Endothelial cell of hepatic sinusoid (primary cell): ENCODE measurements around the gene RFXAP.
"Not testable (repeated sequence)": the region's sequence is repeated elsewhere in the genome, so short reads cannot be mapped to it uniquely, and the experiment has no call there.

Source experiments
- in situ Hi-C: cut with HindIII; loops from 2 replicates; pipeline ENCODE4 v1.10.0; 2017; ENCODE audit warnings: low sequenced_read_pairs

Gene RFXAP

GRCh38 chr13:36818804-36819738, at the start of gene RFXAP:
Gene RFXAP (plus strand): TSS chr13:36819222. CDS start chr13:36819358, 136 bp downstream.
- in situ Hi-C loops = no loop called here

DNA sequence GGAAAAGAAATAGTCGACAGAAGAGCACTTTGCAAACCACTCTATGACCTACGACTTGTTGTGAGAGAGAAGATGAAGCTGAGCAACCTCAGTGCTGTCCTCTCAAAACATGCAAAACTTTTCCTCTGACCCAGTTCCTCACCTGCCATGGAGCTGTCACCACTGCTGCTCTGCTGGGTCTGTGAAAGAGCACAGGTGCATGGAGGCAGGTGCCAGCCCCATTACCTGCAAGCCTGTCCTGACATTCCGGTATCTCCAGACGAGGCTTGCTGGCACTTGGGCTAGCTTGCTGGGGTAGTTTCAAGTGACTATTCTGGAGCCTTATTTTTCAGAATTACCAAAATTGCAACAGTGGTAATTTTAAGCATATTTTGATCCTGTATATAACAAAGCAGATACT, 49.5 kb upstream of the RFXAP start:
- in situ Hi-C loops = no loop called here

DNA sequence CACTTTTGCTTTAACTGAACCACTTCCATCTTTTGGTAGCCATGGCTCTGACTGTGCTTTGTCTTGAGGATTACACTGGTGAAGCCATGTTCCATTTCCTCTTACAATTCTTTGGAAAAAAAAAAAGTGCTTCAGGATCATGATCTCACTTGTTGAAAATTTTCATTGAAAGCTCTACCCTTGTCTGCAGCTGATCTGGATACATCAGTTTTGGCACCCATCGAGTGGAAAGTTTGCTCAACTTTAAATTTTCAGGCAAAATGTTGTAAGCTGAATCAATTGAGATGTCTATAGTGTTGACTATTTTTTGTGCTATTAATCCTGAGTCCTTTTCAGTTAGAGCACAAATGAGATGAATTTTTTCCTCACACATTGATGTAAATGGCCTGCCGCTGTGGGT, 48.3 kb upstream of the RFXAP start:
- in situ Hi-C loops = no loop called here

- in situ Hi-C loops = no loop called here
Measured at GRCh38 chr13:36772853-36773252, 46.2 kb upstream of the RFXAP start.

DNA sequence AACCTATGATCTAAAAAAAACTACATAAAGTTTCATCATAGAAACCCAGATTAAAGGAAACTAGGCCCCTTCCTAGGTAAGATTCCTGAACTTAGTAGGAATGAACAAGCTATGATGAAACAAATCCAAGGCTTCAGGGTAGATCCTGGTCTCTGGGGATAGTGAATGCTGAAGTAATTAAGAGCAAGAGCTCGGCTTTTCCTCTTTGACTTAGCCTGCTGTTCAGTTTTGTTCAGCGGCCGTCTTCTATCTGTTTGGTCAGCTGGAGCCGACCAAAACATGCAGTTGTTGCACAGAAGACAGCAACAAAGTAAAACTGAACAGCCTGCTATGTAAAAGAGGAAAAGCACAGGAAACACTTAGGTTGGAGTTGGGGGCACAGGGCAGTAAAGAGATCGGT, 44.1 kb upstream of the RFXAP start:
- in situ Hi-C loops = no loop called here

GRCh38 chr13:36776175-36776574, 42.8 kb upstream of the RFXAP start:
- in situ Hi-C loops = no loop called here

- in situ Hi-C loops = no loop called here
Measured at GRCh38 chr13:36778083-36778671, 40.8 kb upstream of the RFXAP start.

DNA sequence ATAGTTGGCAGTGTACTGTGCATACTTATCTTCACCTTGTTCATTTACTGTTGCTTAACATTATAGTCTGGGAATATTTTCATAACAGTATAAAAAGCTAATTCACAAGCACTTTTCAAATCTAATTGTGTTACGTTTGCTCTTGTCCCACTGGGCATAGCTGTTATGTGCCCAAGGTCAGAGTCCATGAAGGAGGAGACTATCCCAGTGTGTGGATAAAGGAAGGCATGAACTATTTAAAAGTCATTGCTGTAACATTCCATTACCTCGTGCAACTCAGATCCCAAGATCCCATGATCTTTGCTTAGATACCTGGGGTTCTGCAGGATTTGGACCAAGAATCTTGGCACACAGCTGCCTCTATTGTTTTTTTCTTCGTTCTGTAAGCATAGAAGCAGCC, 35.1 kb upstream of the RFXAP start:
- in situ Hi-C loops = no loop called here

GRCh38 chr13:36786175-36786574, 32.8 kb upstream of the RFXAP start:
- in situ Hi-C loops = not testable (repeated sequence)

- in situ Hi-C loops = no loop called here
Measured at GRCh38 chr13:36787181-36787580, 31.8 kb upstream of the RFXAP start.

DNA sequence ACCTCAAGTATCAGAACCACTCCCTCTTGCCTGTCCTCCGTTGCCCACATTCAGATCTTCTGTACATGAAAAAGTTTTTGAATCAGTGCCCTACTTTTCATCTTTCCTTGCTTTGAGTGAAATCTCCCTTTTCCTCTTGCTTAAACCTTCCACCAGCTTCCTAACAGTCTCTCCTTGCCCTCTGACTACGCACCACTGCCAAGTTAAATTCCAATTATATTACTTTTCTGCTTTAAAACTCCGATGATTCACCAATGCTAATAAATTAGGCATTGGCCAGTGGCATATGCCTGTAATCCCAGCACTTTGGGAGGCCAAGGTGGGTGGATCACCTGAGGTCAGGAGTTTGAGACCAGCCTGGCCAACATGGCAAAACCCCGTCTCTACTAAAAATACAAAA, 30.7 kb upstream of the RFXAP start:
- in situ Hi-C loops = no loop called here

DNA sequence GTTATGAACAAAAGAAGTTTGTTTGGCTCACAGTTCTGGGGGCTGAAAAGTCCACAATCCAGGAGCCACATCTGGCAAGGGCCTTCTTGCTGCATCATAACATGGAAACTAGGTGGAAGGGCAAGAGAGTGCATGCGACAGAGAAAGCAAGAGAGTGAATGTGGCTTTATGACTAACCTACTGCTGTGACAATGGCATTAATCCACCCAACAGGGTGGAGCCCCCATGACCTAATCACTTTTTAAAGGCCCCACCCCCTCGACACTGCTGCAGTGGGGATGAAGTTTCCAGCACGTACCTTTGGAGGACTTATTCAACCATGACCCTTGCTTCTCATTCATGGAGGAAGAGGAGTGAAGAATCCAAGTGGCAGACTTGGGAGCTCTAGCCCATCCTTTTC, 30.0 kb upstream of the RFXAP start:
- in situ Hi-C loops = no loop called here

- in situ Hi-C loops = no loop called here
Measured at GRCh38 chr13:36789730-36790129, 29.3 kb upstream of the RFXAP start.

DNA sequence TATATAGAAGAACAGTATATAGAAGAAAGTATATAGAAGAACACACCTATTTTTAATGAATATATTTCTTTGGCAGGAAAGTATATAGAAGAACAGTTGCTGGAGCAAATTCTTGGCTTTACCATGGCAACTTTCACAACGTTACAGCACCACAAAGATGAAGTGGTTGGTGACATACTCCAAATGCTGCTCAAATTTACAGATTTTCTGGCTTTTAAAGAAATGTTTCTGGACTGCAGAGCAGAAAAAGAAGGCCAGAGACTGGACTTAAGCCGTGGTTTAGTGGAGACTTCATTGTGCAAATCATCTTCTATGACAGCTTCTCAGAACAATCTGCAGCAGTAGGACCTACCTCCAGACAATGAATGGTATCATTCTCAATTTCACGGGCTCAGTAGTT, 24.3 kb upstream of the RFXAP start:
- in situ Hi-C loops = no loop called here

DNA sequence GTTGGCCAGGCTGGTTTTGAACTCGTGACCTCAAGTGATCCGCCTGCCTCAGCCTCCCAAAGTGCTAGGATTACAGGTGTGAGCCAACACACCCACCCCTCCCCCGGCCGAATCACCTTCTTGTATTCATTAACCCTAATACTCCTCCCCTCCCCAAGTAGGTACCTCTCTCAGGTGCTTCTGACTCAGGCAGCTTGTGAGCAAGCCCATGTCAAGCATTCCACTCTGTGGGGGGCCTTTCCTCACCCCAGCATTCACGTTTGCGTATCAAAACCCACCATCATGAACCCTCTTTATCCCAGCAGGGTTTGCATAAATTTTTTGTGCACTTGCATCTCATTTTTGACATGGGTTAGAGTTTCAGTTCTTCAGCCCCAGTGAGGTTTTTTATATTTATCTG, 23.6 kb upstream of the RFXAP start:
- in situ Hi-C loops = no loop called here

DNA sequence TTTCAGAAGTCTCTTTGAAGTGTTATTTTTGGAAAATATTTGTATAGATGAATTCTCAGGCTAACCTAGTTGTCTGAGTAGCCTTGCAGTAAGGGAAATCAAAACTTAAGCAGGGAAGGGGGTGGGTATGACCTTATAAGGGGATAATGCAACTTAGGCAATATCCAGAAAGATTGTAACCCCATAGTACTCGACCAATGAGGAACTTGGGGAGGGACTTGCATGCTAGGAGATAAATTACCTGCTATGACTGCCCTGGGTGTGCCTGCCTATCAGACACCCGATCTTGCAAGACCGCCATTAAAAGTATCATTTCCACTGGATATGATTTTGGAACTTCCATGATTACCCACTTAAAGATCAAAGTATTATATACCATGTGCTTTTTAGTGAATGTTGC, 23.0 kb upstream of the RFXAP start:
- in situ Hi-C loops = no loop called here

GRCh38 chr13:36801035-36801434, 18.0 kb upstream of the RFXAP start:
- in situ Hi-C loops = no loop called here

DNA sequence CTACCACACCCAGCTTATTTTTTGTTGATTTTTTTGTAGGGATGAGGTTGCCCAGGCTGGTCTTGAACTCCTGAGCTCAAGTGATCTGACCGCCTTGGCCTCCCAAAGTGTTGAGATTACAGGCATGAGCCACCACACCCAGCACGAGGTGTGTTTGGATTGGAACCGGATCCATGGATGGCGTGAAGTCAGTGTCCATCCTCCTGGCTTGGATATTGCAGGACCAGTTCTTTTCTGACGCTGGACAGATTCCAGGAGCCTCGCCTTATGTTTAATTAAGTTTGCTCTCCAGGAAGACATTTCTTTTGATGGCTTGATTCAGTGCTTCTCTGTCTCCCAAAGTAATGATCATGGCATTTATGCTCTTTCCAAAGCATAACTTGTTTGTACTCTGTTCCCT, 14.4 kb upstream of the RFXAP start:
- in situ Hi-C loops = no loop called here

DNA sequence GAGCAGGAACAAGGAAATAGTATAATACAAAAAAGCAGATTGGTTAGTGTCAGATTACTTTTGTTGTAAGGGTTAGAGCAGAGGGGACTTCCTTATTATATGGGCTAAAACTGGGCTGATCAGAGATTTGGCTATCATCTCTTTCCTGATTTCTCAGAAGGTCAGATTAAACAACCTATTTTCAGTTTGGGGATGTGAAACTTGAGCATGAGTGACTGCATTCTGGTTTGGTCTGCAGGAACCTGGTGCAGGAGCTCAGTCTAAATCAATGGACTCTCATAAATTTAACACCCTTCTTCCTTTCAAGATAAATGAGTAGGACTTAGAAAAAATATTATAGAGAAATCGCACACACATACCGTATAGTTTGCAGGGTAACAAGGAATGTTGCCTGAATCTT, 12.9 kb upstream of the RFXAP start:
- in situ Hi-C loops = no loop called here

- in situ Hi-C loops = no loop called here
Measured at GRCh38 chr13:36807616-36808015, 11.4 kb upstream of the RFXAP start.

DNA sequence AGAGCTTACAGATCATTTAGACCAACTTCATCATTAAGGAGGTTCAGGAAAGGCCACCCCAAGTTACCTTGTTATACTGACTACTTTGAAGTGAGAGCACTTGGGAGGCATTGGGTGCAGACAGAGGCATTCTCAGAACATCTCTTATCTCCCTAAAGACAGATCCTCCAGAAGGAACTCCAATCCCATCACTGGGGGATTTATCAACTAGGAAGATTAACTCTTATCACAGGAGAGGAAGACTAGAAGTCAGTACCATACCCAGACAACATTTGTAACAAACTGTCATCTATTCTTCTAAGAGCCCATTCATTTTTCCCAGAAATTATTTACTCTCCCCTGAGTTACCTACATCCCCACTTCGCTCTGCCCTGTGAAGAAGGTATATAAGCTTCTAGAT, 5.8 kb upstream of the RFXAP start:
- in situ Hi-C loops = no loop called here

DNA sequence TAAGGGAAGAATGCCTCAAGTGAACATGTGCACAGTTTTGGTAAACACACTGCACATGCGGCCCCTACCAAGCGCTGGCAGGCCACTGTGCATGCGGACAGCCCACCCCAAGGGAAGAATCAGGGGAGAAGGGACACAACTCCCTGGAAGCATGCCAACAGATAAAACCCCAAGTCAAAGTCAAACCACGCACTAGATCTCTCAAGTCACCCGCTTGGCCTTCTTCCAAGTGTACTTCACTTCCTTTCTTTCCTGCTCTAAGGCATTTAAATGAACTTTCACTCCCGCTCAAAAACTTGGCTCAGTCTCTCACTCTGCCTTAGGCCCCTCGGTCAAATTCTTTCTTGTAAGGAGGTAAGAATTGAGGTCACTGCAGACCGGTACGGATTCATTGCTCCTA, 4.6 kb upstream of the RFXAP start:
- in situ Hi-C loops = no loop called here
